H1 (cell line): ENCODE results near the gene ZNF595. TPM values are rescaled to one million over a fixed set of nuclear protein-coding genes. Genes with fewer than 3 reads are reported as not detected.

Experiments used
- ATF2 ChIP-seq: IDR thresholded peaks from 2 replicates; pipeline ENCODE4 v1.6.1; 2012; ENCODE audit warnings: low read length, inconsistent platforms
- ATF3 ChIP-seq: IDR thresholded peaks from 2 replicates; pipeline ENCODE4 v1.6.1; 2011; ENCODE audit warnings: low read depth, mild to moderate bottlenecking, low read length; ENCODE audit not compliant: insufficient read depth
- CBX5 ChIP-seq: fragments of 300-800, 300-1000 bp; sonication (generic); IDR thresholded peaks from 2 replicates; pipeline ENCODE4 v1.7.1; 2016; ENCODE audit warnings: antibody characterized with exemption, low read length, low read depth
- GABPA ChIP-seq: IDR thresholded peaks from 2 replicates; pipeline ENCODE4 v1.6.1; 2011; ENCODE audit warnings: mild to moderate bottlenecking, low read length, moderate library complexity, borderline replicate concordance; ENCODE audit not compliant: insufficient read depth
- TBP ChIP-seq: IDR thresholded peaks from 2 replicates; pipeline ENCODE4 v1.6.1; 2011; ENCODE audit warnings: low read depth, low read length, improper control_type of control experiment
- polyA plus RNA-seq, 7 experiments: library from polyadenylated mRNA; depleted of rRNA in 3 of 7; stranded (reverse) in 5 of 7; unstranded in 2 of 7; fragments of >200 nt in 5 of 7; fragments of 200-250 nt in 2 of 7; gene quantifications; 1 replicate in 5 of 7; 2 replicates in 1 of 7; 4 replicates in 1 of 7; pipeline versions ENCODE4 v1.2.1 to v1.2.3, GENCODE V29; 2011 to 2013; ENCODE audit warnings: missing spikeins in 2 of 7, mixed read lengths in 2 of 7
- total RNA-seq: library from RNA; stranded (reverse); fragmentation: NEBNext Ultra II Directional; extraction: Animal tissue kit (Norgen Biotek cat#: 25700); gene quantifications from 2 replicates; pipeline ENCODE4 v1.2.1, GENCODE V29; 2021

ZNF595 gene
- total and polyA plus RNA-seq, 2 of the 8 experiments (the other 6 are each of a cell fraction or from before 2014, with no cell fraction given), result 3.3 to 22.5 TPM

GRCh38 chr4:120616-121015 is 67.5 kb downstream of the ZNF595 start (continued):
- TF ChIP-seq GABPA (no peak), ATF2 (no peak), TBP (no peak), ATF3 (no peak), CBX5 (no peak)
